ENCODE measurements around the gene OFD1.

Gene OFD1

GRCh38 chrX:13688958-13689740 is 45.4 kb upstream of the OFD1 start, which contains the start of gene RAB9A (continued):
- TF ChIP-seq HIC1 (tag by site-specific recombination; IDR thresholded peaks at IDR 0.05) = no peak
- peak; percentile 96 for TF ChIP-seq ZBTB26 (tag by site-specific recombination; optimal IDR thresholded peaks at IDR 0.05)
- TF ChIP-seq ZNF423 (tag by site-specific recombination; IDR thresholded peaks at IDR 0.05) = peak; percentile 58; the same call in 1 of the 2 replicates
- peak; percentile 43; the same call in 1 of the 2 replicates for TF ChIP-seq ZNF76 (tag by site-specific recombination; IDR thresholded peaks at IDR 0.05; ENCODE audit: borderline replicate concordance, low read depth)

GRCh38 chrX:13689741-13690211 is 44.8 kb upstream of the OFD1 start:
- H3K9me3 ChIP-seq (ENCODE audit: control insufficient read depth, insufficient read depth, low read depth, low read length) = no peaks in the 10 kb centered on the region
- ChIA-PET CTCF (no interaction called here), POLR2A (interaction anchor here (1.1 to 3.2 kb wide), 9 partner anchors 8 to 47 kb away, joined by 3 to 21 read pairs (median 7); partner anchors contain the start of genes OFD1 and TRAPPC2)
- H3K4me3 ChIP-seq (ENCODE audit: low read depth, low read length) = peak overlapping the region; percentile 94
- peak; percentile 83 for TF ChIP-seq PRDM6 (tag by site-specific recombination; IDR thresholded peaks at IDR 0.05)
- TF ChIP-seq GFI1B (tag by site-specific recombination; IDR thresholded peaks at IDR 0.05) = 0 out of 2 replicates have a peak, but pooled peaks have one; percentile 30
- no peak for TF ChIP-seq ZNF530 (tag by site-specific recombination; IDR thresholded peaks at IDR 0.05; ENCODE audit: low read depth)
- no peak for TF ChIP-seq ZNF174 (tag by site-specific recombination; IDR thresholded peaks at IDR 0.05)
- TF ChIP-seq HIC1 (tag by site-specific recombination; IDR thresholded peaks at IDR 0.05) = no peak
- no peak for TF ChIP-seq ZNF558 (tag by site-specific recombination; IDR thresholded peaks at IDR 0.05)
- TF ChIP-seq ZNF621 (tag by site-specific recombination; IDR thresholded peaks at IDR 0.05) = no peak
- 0 out of 2 replicates have a peak, but pooled peaks have one; percentile 1 for TF ChIP-seq ZNF600 (tag by site-specific recombination; IDR thresholded peaks at IDR 0.05)
- 0 out of 2 replicates have a peak, but pooled peaks have one; percentile 4 for TF ChIP-seq ZNF366 (tag by site-specific recombination; conservative IDR thresholded peaks at IDR 0.05)
- no peak for TF ChIP-seq ZNF670 (tag by site-specific recombination; IDR thresholded peaks at IDR 0.05; ENCODE audit: low read depth)
- TF ChIP-seq GLIS2 (tag by site-specific recombination; IDR thresholded peaks at IDR 0.05) = no peak
- TF ChIP-seq PBX3 (CRISPR knock-in tag; IDR thresholded peaks at IDR 0.05) = no peak
- TF ChIP-seq ZNF704 (tag by site-specific recombination; IDR thresholded peaks at IDR 0.05) = no peak
- no peak for TF ChIP-seq INSM2 (tag by site-specific recombination; IDR thresholded peaks at IDR 0.05)
- H3K4me1 ChIP-seq (ENCODE audit: control insufficient read depth, insufficient read depth, low read length) = peaks cover 51% of the 10 kb centered on the region
- H3K27ac ChIP-seq (ENCODE audit: extremely low read depth, low read depth, low read length) = peak overlapping the region; percentile 98
- no peaks in the 10 kb centered on the region for H3K36me3 ChIP-seq (ENCODE audit: control insufficient read depth in 2 of 2, insufficient read depth in 1 of 2, low read length in 2 of 2)
